HepG2 (cell line): ENCODE data around the gene MYORG. TPM values are rescaled to one million over a fixed set of nuclear protein-coding genes. Genes with fewer than 3 reads are reported as not detected.

Experiments used
- ATAC-seq: fragments of 200-7000 bp; cut with Tn5 transposase; 3 replicates; pipeline ENCODE4 v1.9.1; 2020; ENCODE audit warnings: mild to moderate bottlenecking, moderate library complexity
- Bru-seq: library from RNA; stranded (reverse); fragments of 400-500 nt; gene quantifications from one replicate; lab custom pipeline; 2021; lab: Mats Ljungman, UMichigan
- BruChase-seq, 2 experiments: library from RNA; stranded (reverse); fragments of 400-500 nt; gene quantifications; one replicate each; lab custom pipeline; 2021; lab: Mats Ljungman, UMichigan
- BruUV-seq: library from RNA; stranded (reverse); fragments of 400-500 nt; replicated peaks from 2 replicates; lab custom pipeline; 2021; lab: Mats Ljungman, UMichigan
- CTCF ChIA-PET: fragments of 300-600 bp; formaldehyde crosslinking; extraction: SDS; loops from one replicate; lab custom pipeline; 2021; ENCODE audit warnings: low total read pairs, inconsistent platforms, low intra/inter-chr PET ratio; lab: Yijun Ruan, JAX
- POLR2A ChIA-PET: fragments of 350-600 bp; sonication (Branson Sonifier 250); formaldehyde crosslinking; loops from one replicate; lab custom pipeline; 2020; ENCODE audit warnings: antibody characterized with exemption, inconsistent platforms; lab: Yijun Ruan, JAX
- DNase-seq: peaks from one replicate; pipeline ENCODE4 v3.0.0-alpha.2; 2015; ENCODE audit warnings: low spot score
- FAIRE-seq: peaks from 3 replicates; lab custom pipeline; 2011; peaks lifted over from hg19 to GRCh38; lab: Jason Lieb, UNC
- H2AFZ ChIP-seq: one replicate; pipeline ENCODE4 v1.6.1; 2011; ENCODE audit warnings: low read length, inconsistent platforms
- H3K27ac ChIP-seq: fragments of 300-600 bp; 3 replicates; pipeline ENCODE4 v1.8.0; 2011; ENCODE audit warnings: mixed run types, mild to moderate bottlenecking, mixed read lengths, low read length, inconsistent platforms; ENCODE audit not compliant: insufficient read depth; ENCODE audit errors: extremely low read length
- H3K27me3 ChIP-seq, 2 experiments: fragments of 200-600 bp in 1 of 2; 2 replicates in 1 of 2; 3 replicates in 1 of 2; pipeline versions ENCODE4 v1.6.0 to v1.8.0; 2011; ENCODE audit warnings: low read length in 2 of 2, mild to moderate bottlenecking in 2 of 2, moderate library complexity in 2 of 2, inconsistent platforms in 1 of 2; ENCODE audit not compliant: insufficient read depth in 2 of 2, control insufficient read depth in 1 of 2
- H3K36me3 ChIP-seq, 2 experiments: fragments of 200-600 bp in 1 of 2; replicated peaks in 1 of 2; 2 replicates in 1 of 2; 3 replicates in 1 of 2; pipeline versions ENCODE4 v1.5.1 to v1.8.0; 2011; ENCODE audit warnings: low read length in 2 of 2, inconsistent platforms in 1 of 2; ENCODE audit not compliant: insufficient read depth in 2 of 2, control insufficient read depth in 1 of 2
- H3K4me1 ChIP-seq: 2 replicates; pipeline ENCODE4 v1.5.1; 2012; ENCODE audit warnings: low read length, inconsistent platforms; ENCODE audit not compliant: insufficient read depth
- H3K4me2 ChIP-seq: 2 replicates; pipeline ENCODE4 v1.6.0; 2011; ENCODE audit warnings: low read depth, low read length, inconsistent platforms
- H3K4me3 ChIP-seq, 3 experiments: fragments of 200-600 bp in 1 of 3; sonication (generic), shearing (Covaris generic) in 1 of 3; replicated peaks in 1 of 3; 2 replicates each; pipeline ENCODE4 v1.5.1; 2011 to 2016; ENCODE audit warnings: low read length in 3 of 3, inconsistent platforms in 2 of 3, low read depth in 2 of 3, mild to moderate bottlenecking in 2 of 3, control low read depth in 1 of 3, mixed read lengths in 1 of 3; ENCODE audit not compliant: insufficient read depth in 1 of 3
- H3K79me2 ChIP-seq: one replicate; pipeline ENCODE4 v1.6.1; 2011; ENCODE audit warnings: low read length, inconsistent platforms; ENCODE audit not compliant: insufficient read depth
- H3K9ac ChIP-seq: 2 replicates; pipeline ENCODE4 v1.6.0; 2011; ENCODE audit warnings: mild to moderate bottlenecking, low read depth, low read length, inconsistent platforms; ENCODE audit not compliant: insufficient read depth
- H3K9me3 ChIP-seq: 2 replicates; pipeline ENCODE4 v1.5.1; 2012; ENCODE audit warnings: mild to moderate bottlenecking, low read length
- H4K20me1 ChIP-seq: 2 replicates; pipeline ENCODE4 v1.6.0; 2011; ENCODE audit warnings: inconsistent platforms, mild to moderate bottlenecking, low read length, moderate library complexity; ENCODE audit not compliant: insufficient read depth
- ADNP ChIP-seq: sonication (generic); formaldehyde crosslinking; IDR thresholded peaks from 2 replicates; pipeline ENCODE4 v1.4.0; 2020; ENCODE audit warnings: missing genetic modification reagents
- HNRNPUL1 ChIP-seq: fragments of 200-400 bp; formaldehyde crosslinking; IDR thresholded peaks from 2 replicates; pipeline ENCODE4 v1.6.1; 2017; ENCODE audit warnings: low read depth, mild to moderate bottlenecking, low read length, moderate library complexity
- HOXA3 ChIP-seq: sonication (generic); formaldehyde crosslinking; IDR thresholded peaks from 2 replicates; pipeline ENCODE4 v1.5.0; 2020; ENCODE audit warnings: missing genetic modification reagents
- KDM5A ChIP-seq: fragments of 200-600 bp; sonication (generic); IDR thresholded peaks from 2 replicates; pipeline ENCODE4 v1.7.0; 2018; ENCODE audit warnings: antibody characterized with exemption, mild to moderate bottlenecking, low read length, borderline replicate concordance
- SMAD3 ChIP-seq: sonication (generic); formaldehyde crosslinking; IDR thresholded peaks from 2 replicates; pipeline ENCODE4 v1.4.0; 2020; ENCODE audit warnings: missing genetic modification reagents
- SRSF1 ChIP-seq: fragments of 200-400 bp; formaldehyde crosslinking; optimal IDR thresholded peaks from 2 replicates; pipeline ENCODE3; 2017; ENCODE audit warnings: mild to moderate bottlenecking, low read depth, low read length, moderate library complexity
- TOPORS ChIP-seq: sonication (generic); formaldehyde crosslinking; IDR thresholded peaks from 2 replicates; pipeline ENCODE4 v1.8.0; 2023; ENCODE audit warnings: mild to moderate bottlenecking, missing genetic modification reagents
- ZNF275 ChIP-seq: sonication (generic); formaldehyde crosslinking; IDR thresholded peaks from 2 replicates; pipeline ENCODE4 v1.8.0; 2022; ENCODE audit warnings: missing genetic modification reagents, mild to moderate bottlenecking, inconsistent platforms, borderline replicate concordance
- ZNF460 ChIP-seq: sonication (generic); formaldehyde crosslinking; IDR thresholded peaks from 2 replicates; pipeline ENCODE4 v1.5.1; 2020; ENCODE audit warnings: missing genetic modification reagents, mild to moderate bottlenecking, borderline replicate concordance
- ZNF800 ChIP-seq: sonication (generic); formaldehyde crosslinking; IDR thresholded peaks from 2 replicates; pipeline ENCODE4 v1.4.0; 2020; ENCODE audit warnings: missing genetic modification reagents
- ZNF83 ChIP-seq: sonication (generic); formaldehyde crosslinking; IDR thresholded peaks from 2 replicates; pipeline ENCODE4 v1.4.0; 2020; ENCODE audit warnings: missing genetic modification reagents, mild to moderate bottlenecking, borderline replicate concordance
- ZSCAN25 ChIP-seq: sonication (generic); formaldehyde crosslinking; IDR thresholded peaks from 2 replicates; pipeline ENCODE4 v1.8.0; 2022; ENCODE audit warnings: mild to moderate bottlenecking, missing genetic modification reagents
- WGBS: methylation state at CpG from one replicate; pipeline ENCODE4 v1.1.6; 2017; ENCODE audit warnings: low lambda C conversion rate; 5-methylcytosine and 5-hydroxymethylcytosine counted together
- in situ Hi-C: cut with HindIII; loops from 2 replicates; pipeline ENCODE4 v1.10.0; 2017; ENCODE audit warnings: low pct_unique_long_range_greater_than_20kb; ENCODE audit not compliant: extremely low pct_ligation_motif_present
- intact Hi-C: fragments of 100-400 bp; cut with micrococcal nuclease; formaldehyde crosslinking; loops from one replicate; pipeline ENCODE4 v1.10.0; 2022; ENCODE audit not compliant: unreplicated experiment
- long read RNA-seq, 2 experiments: library from RNA in 1 of 2; library from polyadenylated mRNA in 1 of 2; stranded (forward) in 1 of 2; unstranded in 1 of 2; transcript quantifications; one replicate each; pipeline ENCODE4 v2.0.0, GENCODE V29; 2019 to 2022
- polyA minus RNA-seq, 3 experiments: library from RNA; depleted of rRNA, polyadenylated mRNA; stranded (reverse); fragments of >200 nt; gene quantifications; 2 replicates each; pipeline ENCODE4 v1.2.3, GENCODE V29; 2011; ENCODE audit warnings: low replicate concordance in 1 of 3
- polyA plus RNA-seq, 8 experiments: library from polyadenylated mRNA; depleted of rRNA in 3 of 8; stranded (reverse) in 7 of 8; unstranded in 1 of 8; fragments of >200 nt; fragmentation: Illumina TruSeq in 4 of 8; extraction: Trizol in 4 of 8; gene quantifications; 2 replicates each; pipeline versions ENCODE4 v1.2.1 to v1.2.3, GENCODE V29; 2011 to 2016; ENCODE audit warnings: low read depth in 4 of 8, missing spikeins in 1 of 8, mixed read lengths in 1 of 8; ENCODE audit not compliant: insufficient read depth in 1 of 8
- total RNA-seq, 5 experiments: library from RNA; depleted of rRNA; stranded (reverse); fragments of >200 nt; fragmentation: Illumina TruSeq; extraction: Trizol; gene quantifications; 2 replicates each; pipeline ENCODE4 v1.2.3, GENCODE V29; 2016; ENCODE audit warnings: low read depth in 1 of 5

The MYORG gene
- total RNA-seq (2016; rRNA removed; fragmentation: Illumina TruSeq; extraction: Trizol) (14.3 and 22.4 TPM in 2 replicates), polyA plus RNA-seq (2011; rRNA removed) (11.1 and 11.9 TPM in 2 replicates), polyA minus RNA-seq (2011; rRNA and poly(A)+ RNA removed; ENCODE audit: low replicate concordance) (4.7 and 30.4 TPM in 2 replicates), Bru-seq, nascent RNA (percentile 85 among the genes with signal in this experiment), BruChase-seq, experiment 1, labeled RNA remaining after a 6-hour chase (percentile 97 among the genes with signal in this experiment), BruChase-seq, experiment 2, labeled RNA remaining after a 2-hour chase (percentile 94 among the genes with signal in this experiment)
- 1.7 and 2.0 TPM in 2 replicates for total RNA-seq (2016; cell fraction: cytosol; rRNA removed; fragmentation: Illumina TruSeq; extraction: Trizol; ENCODE audit: low read depth)
- 12.6 and 22.5 TPM in 2 replicates for total RNA-seq (2016; cell fraction: insoluble cytoplasmic fraction; rRNA removed; fragmentation: Illumina TruSeq; extraction: Trizol)
- total RNA-seq (2016; cell fraction: membrane; rRNA removed; fragmentation: Illumina TruSeq; extraction: Trizol), result 9.5 and 9.9 TPM in 2 replicates
- 28.9 and 34.2 TPM in 2 replicates for total RNA-seq (2016; cell fraction: nucleus; rRNA removed; fragmentation: Illumina TruSeq; extraction: Trizol)
- 12.3 and 12.9 TPM in 2 replicates for polyA plus RNA-seq (2011; cell fraction: cytosol; rRNA removed)
- polyA plus RNA-seq (2011; cell fraction: nucleus; rRNA removed), result 10.1 and 11.3 TPM in 2 replicates
- 29.5 and 34.5 TPM in 2 replicates for polyA plus RNA-seq (2012)
- 1.9 and 2.0 TPM in 2 replicates for polyA plus RNA-seq (2016; cell fraction: cytosol; fragmentation: Illumina TruSeq; extraction: Trizol; ENCODE audit: low read depth)
- polyA plus RNA-seq (2016; cell fraction: insoluble cytoplasmic fraction; fragmentation: Illumina TruSeq; extraction: Trizol; ENCODE audit: low read depth), result 14.7 and 17.6 TPM in 2 replicates
- 4.6 and 5.0 TPM in 2 replicates for polyA plus RNA-seq (2016; cell fraction: membrane; fragmentation: Illumina TruSeq; extraction: Trizol; ENCODE audit: low read depth)
- 47.4 and 50.2 TPM in 2 replicates for polyA plus RNA-seq (2016; cell fraction: nucleus; fragmentation: Illumina TruSeq; extraction: Trizol; ENCODE audit: insufficient read depth, low read depth)
- polyA minus RNA-seq (2011; cell fraction: cytosol; rRNA and poly(A)+ RNA removed), result 24.9 and 26.6 TPM in 2 replicates
- 5.0 and 6.7 TPM in 2 replicates for polyA minus RNA-seq (2011; cell fraction: nucleus; rRNA and poly(A)+ RNA removed)
- long read RNA-seq, experiment 1, full-length matches to known transcripts, result 1 of 11 reads
- long read RNA-seq, experiment 1, partial matches to known transcripts, result 0 of 11 reads
- long read RNA-seq, experiment 1, other reads (novel, unspliced or antisense), result 10 of 11 reads
- long read RNA-seq, experiment 2, full-length matches to known transcripts, result 48 of 148 reads
- long read RNA-seq, experiment 2, partial matches to known transcripts, result 0 of 148 reads
- long read RNA-seq, experiment 2, other reads (novel, unspliced or antisense), result 100 of 148 reads

- CTCF ChIA-PET, result interaction anchor here (7.2 kb wide), 1 partner anchor 45 kb away, joined by 143 read pairs; the partner anchor contains the start of genes KIF24 and NUDT2
- TF ChIP-seq TOPORS (0 out of 2 replicates have a peak, but pooled peaks have one; percentile 35), KDM5A (no peak; the same call in 1 of the 2 replicates), ZNF83 (0 out of 2 replicates have a peak, but pooled peaks have one; percentile 12), HOXA3 (CRISPR knock-in tag) (peak; percentile 80), SRSF1 (peak; percentile 32), ZSCAN25 (CRISPR knock-in tag) (no peak), ZNF460 (CRISPR knock-in tag) (no peak), ADNP (CRISPR knock-in tag) (no peak), ZNF800 (CRISPR knock-in tag) (0 out of 2 replicates have a peak, but pooled peaks have one; percentile 25), SMAD3 (0 out of 2 replicates have a peak, but pooled peaks have one; percentile 15), HNRNPUL1 (no peak), ZNF275 (CRISPR knock-in tag) (peak; percentile 85)
These were observed at the start of gene MYORG for GRCh38 chr9:34376596-34377403. MYORG (minus strand) TSS chr9:34376898; CDS start chr9:34372943, 3,955 bp downstream.

More at GRCh38 chr9:34376596-34377403, at the start of gene MYORG:
- peak within 1 kb of the TSS; percentile 73 to 90 (median 79) for H3K4me3 ChIP-seq
- peaks cover 22% of the 10 kb centered on the region for H3K79me2 ChIP-seq
- H3K27ac ChIP-seq, result peak within 1 kb of the TSS; percentile 85
- WGBS, result 0% methylated on average over 24 of the region's 54 CpGs
- peaks cover 3 to 7% of the 10 kb centered on the region in 2 experiments; a peak in 2 of 5 replicates for H3K36me3 ChIP-seq
- in situ Hi-C loops (loop anchor here (5.0 kb wide), 1 partner anchor 44 kb away; no protein-coding TSS in a partner anchor), intact Hi-C loops (loop anchor here (1.0 to 5.0 kb wide), 2 partner anchors 24 to 124 kb away; no protein-coding TSS in a partner anchor)
- H3K4me1 ChIP-seq, result peaks cover 61% of the 10 kb centered on the region
- H3K9ac ChIP-seq, result peak within 1 kb of the TSS; percentile 68
- peak; percentile 71 for ATAC-seq
- H4K20me1 ChIP-seq, result no peaks in the 10 kb centered on the region
- FAIRE-seq, result peak; percentile 91
- no TSS peak for BruUV-seq
- no peaks in the 10 kb centered on the region; a peak in 1 of 5 replicates for H3K27me3 ChIP-seq
- POLR2A ChIA-PET, result interaction anchor here (1.0 to 9.2 kb wide), 12 partner anchors 10 to 261 kb away, joined by 4 to 162 read pairs (median 7); partner anchors contain the start of gene SIGMAR1
- peak; percentile 95 for DNase-seq
- peak within 1 kb of the TSS; percentile 62 for H2AFZ ChIP-seq
- no peaks in the 10 kb centered on the region for H3K9me3 ChIP-seq
- H3K4me2 ChIP-seq, result peak within 1 kb of the TSS; percentile 99
